ENCODE measurements around the gene CD4. TPM values are rescaled to one million over a fixed set of nuclear protein-coding genes. Genes with fewer than 3 reads are reported as not detected.

The CD4 gene
- total and polyA plus RNA-seq, 8 donors: 2.0 to 25.9 (median 7.3) TPM; not detected in 2

DNA sequence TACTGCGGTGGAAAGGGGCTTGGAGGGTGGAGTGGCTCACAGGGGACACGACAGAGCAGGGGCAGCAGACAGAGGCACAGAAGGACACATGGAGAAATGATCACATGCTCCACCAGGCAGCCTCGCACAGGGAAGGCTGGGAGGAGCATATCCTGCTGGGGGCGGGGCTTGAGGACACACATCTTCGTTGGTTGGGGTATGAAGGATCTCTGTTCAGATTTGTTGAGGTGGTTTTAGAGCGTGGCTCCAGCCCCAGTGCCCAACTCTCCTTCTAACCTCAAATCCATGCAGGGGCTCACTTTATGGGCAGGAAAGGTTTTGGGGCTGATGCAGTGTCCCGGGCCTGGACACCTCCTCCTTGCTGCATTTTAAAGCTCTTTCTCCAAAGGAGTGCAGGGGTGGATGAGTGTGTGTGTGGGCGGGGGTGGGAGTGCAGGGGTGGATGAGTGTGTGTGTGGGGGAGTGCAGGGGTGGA lies 38.1 kb downstream of the CD4 start:
- Histone ChIP-seq H3K4me3 (peak overlapping the region in 1 of 4 donors; percentile 85), H3K9me3 (no peaks in the 10 kb centered on the region), H3K4me1 (peaks cover 21 to 56% (median 40%) of the 10 kb centered on the region in 4 donors), H3K36me3 (peaks cover 0 to 23% (median 18%) of the 10 kb centered on the region in 4 donors), H3K27ac (peak overlapping the region in 3 of 5 donors; percentile 45 to 62 (median 47)), H3K27me3 (peaks cover 0 to 74% (median 26%) of the 10 kb centered on the region in 3 donors)
- peak; percentile 79 to 91 for DNase-seq
- 5 to 16% (median 9%) methylated on average over 8 of the region's 8 CpGs for WGBS, 5 donors
- intact Hi-C loops (cut with DNase I; ENCODE audit: low total_unique reads): loop anchor here (10.0 kb wide), 1 partner anchor 83 kb away; no protein-coding TSS in a partner anchor
- TF ChIP-seq POLR2AphosphoS5 (IDR thresholded peaks at IDR 0.05) (no peak), EP300 (IDR thresholded peaks at IDR 0.05) (no peak), CTCF (IDR thresholded peaks at IDR 0.05) (no peak), POLR2A (IDR thresholded peaks at IDR 0.05) (no peak)

DNA sequence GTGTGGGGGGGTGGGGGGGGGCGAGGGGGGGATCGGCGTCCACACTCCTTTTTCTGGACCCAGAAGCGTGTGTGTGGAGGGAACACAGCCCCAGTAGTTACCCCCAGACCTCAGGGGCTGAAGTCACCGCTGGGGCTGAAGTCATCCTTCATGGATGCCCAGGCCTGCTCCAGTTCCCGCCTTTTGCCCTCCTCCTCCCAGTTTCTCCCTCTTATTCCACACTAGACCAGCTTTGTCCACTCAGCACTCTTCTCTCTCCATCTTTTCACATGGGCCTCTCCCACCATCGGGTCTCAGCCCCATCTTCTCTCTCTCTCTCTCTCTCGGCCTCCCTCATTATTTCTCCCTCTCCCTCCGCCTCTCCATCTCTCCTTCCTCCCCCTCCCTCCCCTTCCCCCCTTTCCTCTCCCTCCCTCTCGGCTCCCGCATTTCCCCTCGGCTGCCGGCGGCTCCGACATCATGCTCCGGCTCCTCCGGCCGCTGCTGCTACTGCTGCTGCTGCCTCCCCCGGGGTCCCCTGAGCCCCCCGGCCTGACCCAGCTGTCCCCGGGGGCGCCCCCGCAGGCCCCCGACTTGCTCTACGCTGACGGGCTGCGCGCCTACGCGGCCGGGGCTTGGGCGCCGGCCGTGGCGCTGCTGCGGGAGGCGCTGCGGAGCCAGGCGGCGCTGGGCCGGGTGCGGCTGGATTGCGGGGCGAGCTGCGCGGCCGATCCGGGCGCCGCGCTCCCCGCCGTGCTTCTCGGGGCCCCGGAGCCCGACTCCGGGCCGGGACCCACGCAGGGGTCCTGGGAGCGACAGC lies 38.9 kb downstream of the CD4 start, which contains the start of gene P3H3:
Gene P3H3 (plus strand): TSS at position 426 of the 799 bp plus-strand sequence. CDS start 34 bp downstream, at position 460.
- Histone ChIP-seq H3K4me1 (peaks cover 21 to 54% (median 37%) of the 10 kb centered on the region in 4 donors), H3K27me3 (peaks cover 0 to 67% (median 19%) of the 10 kb centered on the region in 3 donors)
- 0 to 4% (median 1%) methylated on average over 16 to 60 of the region's 60 CpGs for WGBS, 5 donors

GRCh38 chr12:6828781-6829535 lies 39.6 kb downstream of the CD4 start:
- DNase-seq: peak; percentile 56 to 89
- peaks cover 21 to 54% (median 37%) of the 10 kb centered on the region in 4 donors for H3K4me1 ChIP-seq
- TF ChIP-seq POLR2AphosphoS5 (IDR thresholded peaks at IDR 0.05): no peak
- no peak for TF ChIP-seq EP300 (IDR thresholded peaks at IDR 0.05)
- no peak for TF ChIP-seq POLR2A (IDR thresholded peaks at IDR 0.05)
- TF ChIP-seq CTCF (IDR thresholded peaks at IDR 0.05): no peak
- H3K27me3 ChIP-seq: peaks cover 0 to 60% (median 11%) of the 10 kb centered on the region in 3 donors
- 0 to 1% (median 1%) methylated on average over 31 to 71 of the region's 71 CpGs for WGBS, 5 donors
- H3K27ac ChIP-seq: peak overlapping the region; percentile 49 to 91 (median 78)
- H3K36me3 ChIP-seq: peaks cover 0 to 32% (median 26%) of the 10 kb centered on the region in 4 donors
- intact Hi-C loops (cut with DNase I; ENCODE audit: low total_unique reads): loop anchor here (10.0 kb wide), 1 partner anchor 84 kb away; no protein-coding TSS in a partner anchor
- H3K4me3 ChIP-seq: peak overlapping the region; percentile 76 to 91 (median 86)
- H3K9me3 ChIP-seq: no peaks in the 10 kb centered on the region

More for the DNA sequence above, 38.9 kb downstream of the CD4 start, which contains the start of gene P3H3:
- Histone ChIP-seq H3K27ac (peak within 1 kb of the TSS; percentile 49 to 91 (median 78)), H3K9me3 (no peaks in the 10 kb centered on the region), H3K36me3 (peaks cover 0 to 24% (median 19%) of the 10 kb centered on the region in 4 donors), H3K4me3 (peak within 1 kb of the TSS; percentile 76 to 91 (median 86))
- intact Hi-C loops (cut with DNase I; ENCODE audit: low total_unique reads): loop anchor here (10.0 kb wide), 1 partner anchor 83 kb away; no protein-coding TSS in a partner anchor
- TF ChIP-seq CTCF (IDR thresholded peaks at IDR 0.05) (peak in 1 of 7 experiments; percentile 9), POLR2A (IDR thresholded peaks at IDR 0.05) (no peak), POLR2AphosphoS5 (IDR thresholded peaks at IDR 0.05) (no peak)
- DNase-seq: peak in 1 of 2 donors; percentile 82

All from stomach (tissue), 9 donors.